ENCODE results near the gene SYT11.

SYT11 gene

DNA sequence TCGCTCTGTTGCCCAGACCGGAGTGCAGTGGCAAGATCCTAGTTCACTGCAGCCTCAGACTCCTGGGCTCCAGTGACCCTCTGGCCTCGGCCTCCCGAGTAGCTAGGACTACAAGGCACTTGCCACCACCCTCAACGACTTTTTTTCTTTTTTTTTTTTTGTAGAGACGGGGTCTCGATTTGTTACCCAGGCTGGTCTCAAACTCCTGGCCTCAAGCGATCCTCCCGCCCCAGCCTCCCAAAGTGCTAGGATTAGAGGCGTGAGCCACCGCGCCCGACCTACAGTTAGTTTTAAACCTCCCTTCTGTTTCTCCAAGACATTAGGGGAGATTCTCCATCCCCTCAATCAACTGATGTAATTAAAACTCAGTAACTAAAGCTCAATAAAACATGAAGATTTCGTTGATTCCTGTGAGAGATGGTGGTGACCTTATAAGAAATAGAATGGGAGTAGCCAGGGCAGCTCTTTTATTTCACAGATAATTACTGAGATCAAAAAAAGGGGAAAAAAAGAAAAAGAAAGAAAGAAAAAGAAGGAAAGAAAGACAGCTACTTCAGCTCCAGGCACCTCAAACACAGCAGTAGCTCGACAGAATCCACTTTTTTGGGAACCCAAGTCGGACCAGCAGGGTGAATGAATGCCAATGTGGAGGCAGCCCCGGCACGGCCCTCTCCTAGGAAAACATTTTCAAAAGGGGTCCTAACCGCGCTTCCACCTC, 3.0 kb upstream of the SYT11 start:
- TF ChIP-seq GATA2 (IDR thresholded peaks at IDR 0.05; ENCODE audit: low read depth, low read length) (no peak), GATA3 (IDR thresholded peaks at IDR 0.05; ENCODE audit: low read depth, low read length) (no peak)

DNA sequence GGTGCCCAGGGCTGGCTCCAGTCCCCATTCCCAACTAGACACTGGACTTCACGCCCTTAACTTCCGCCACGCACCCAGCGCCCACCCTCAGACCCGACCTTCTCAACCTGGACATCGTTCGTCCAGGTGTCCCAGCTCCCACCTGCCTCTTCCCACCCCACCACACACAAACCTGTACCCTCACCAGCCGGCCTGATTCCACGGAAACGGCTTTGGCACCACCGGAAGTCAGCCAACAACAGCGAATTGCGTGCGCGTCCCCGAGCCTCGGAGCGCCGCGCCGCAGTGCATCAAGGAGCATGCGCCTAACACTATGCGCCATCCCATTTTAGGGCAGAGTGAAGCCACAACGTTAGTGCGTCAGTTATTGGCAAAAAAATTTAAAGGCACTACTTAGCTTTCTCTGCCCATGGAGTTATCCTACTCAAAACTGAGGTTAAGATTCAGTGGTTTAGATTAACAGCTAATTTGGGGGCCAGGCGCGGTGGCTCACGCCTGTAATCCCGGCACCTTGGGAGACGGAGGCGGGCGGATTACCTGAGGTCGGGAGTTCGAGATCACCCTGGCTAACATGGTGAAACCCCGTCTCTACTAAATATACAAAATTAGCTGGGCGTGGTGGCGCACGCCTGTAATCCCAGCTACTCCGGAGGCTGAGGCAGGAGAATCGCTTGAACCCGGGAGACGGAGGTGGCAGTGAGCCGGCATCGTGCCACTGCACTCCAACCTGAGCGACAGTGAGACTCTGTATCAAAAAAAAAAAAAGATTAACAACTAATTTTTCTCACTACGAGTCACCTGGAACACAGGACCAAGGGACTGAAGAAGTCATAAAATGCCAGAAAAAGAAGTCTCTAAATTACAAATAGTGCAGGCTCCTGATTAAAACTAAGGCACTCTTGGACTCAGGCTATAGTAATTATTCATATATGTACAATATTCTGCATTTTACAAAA, 2.1 kb upstream of the SYT11 start, which contains the start of gene GON4L:
GON4L (minus strand) TSS at position 240 of the 956 bp plus-strand sequence. CDS start 3,434 bp downstream, outside the sequence.
- no peak for TF ChIP-seq GATA3 (IDR thresholded peaks at IDR 0.05; ENCODE audit: low read depth, low read length)
- TF ChIP-seq GATA2 (IDR thresholded peaks at IDR 0.05; ENCODE audit: low read depth, low read length) = no peak

DNA sequence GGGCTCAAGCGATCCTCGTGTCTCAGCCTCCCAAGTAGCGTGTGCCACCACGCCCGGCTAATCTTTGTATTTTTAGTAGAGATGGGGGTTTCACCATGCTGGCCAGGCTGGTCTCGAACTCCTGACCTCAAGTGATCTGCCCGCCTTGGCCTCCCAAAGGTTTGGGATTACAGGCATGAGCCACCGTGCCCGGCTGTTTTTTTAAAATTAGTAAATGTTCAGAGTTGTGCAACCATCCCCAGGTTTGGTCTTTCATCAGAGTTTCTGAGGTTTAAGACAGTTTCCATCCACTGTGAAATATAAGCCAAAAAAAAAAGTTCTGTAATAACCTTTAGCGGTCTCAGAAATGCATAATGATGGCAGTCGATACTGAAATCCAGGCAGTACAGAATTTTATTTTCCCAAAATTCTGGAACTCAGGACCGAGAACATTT, 550 bp upstream of the SYT11 start:
- TF ChIP-seq GATA3 (IDR thresholded peaks at IDR 0.05; ENCODE audit: low read depth, low read length) = no peak
- no peak for TF ChIP-seq GATA2 (IDR thresholded peaks at IDR 0.05; ENCODE audit: low read depth, low read length)

DNA sequence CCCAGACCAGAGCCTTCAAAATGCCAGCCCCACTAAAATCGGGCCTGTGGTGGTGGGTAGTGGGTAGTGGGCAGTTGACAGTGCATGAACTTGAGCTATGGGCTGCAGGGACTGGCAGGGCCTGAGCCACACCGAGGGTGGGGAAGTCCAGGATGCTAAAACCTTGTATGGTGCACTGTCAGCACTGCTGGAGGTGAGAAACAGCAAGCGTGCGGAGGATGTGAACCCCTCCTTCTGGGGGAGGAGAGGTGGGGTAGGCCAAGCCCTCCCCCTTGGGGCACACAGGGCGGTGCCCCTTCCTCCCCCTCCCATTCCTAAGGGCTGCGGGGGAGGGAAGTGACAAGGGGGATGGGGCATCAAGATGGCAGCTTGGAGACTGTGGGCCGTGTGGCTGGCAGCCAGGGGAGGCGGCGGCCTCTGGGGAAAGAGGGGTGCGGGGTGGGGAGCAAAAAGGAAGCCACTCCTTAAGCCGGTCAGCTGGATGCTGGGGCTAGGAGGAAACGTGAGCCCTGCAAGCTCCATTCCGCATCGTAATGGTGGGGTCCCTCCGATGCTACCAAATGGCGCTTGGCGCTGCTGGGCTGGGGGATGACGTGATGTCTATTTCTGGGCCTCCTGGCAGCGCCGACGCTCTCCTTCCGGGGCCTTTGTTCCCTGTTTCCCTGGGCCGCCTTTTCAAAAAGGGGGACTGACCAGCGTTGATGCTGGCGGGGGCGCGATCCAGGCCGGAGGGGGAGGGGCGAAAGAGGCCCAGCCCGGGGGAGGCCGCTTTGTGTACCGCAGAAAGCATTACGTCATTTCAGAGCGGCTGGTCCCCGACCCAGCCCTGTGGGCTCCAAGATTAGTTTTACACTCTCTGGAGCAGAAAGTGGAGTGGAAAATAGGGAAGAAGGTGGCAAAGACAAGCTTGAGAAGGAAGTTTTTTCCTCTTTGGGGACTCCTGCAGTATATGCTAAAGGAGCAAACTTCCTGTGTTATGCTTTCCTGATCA, 809 bp downstream of the SYT11 start:
- TF ChIP-seq GATA2 (IDR thresholded peaks at IDR 0.05; ENCODE audit: low read depth, low read length) (no peak), GATA3 (IDR thresholded peaks at IDR 0.05; ENCODE audit: low read depth, low read length) (no peak)

DNA sequence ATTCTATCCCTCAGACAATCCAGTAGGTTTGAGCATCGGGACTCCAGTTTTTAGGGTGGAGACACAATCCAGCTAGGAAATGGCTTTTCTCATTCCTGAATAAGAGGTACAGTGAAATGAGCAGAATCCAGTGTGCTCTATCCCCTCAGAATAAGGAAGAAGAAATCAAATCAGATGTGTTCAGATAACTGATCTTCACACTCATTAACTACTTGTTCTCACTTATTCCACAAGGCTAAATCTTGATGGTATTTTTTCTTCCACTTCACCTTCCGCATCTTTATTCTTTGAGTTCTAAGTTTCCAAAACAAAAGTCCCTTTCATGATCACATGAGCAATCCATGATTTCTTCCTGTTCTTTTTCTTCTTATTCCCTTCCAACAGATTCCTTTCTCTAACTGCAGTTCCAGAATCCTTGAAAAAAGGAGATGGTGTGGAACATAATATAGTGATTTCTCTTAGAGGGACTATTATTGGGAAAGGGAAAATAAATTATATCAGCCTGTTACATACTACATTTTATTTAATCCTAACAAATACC, 1.7 kb downstream of the SYT11 start:
- TF ChIP-seq GATA3 (IDR thresholded peaks at IDR 0.05; ENCODE audit: low read depth, low read length) (no peak), GATA2 (IDR thresholded peaks at IDR 0.05; ENCODE audit: low read depth, low read length) (no peak)

DNA sequence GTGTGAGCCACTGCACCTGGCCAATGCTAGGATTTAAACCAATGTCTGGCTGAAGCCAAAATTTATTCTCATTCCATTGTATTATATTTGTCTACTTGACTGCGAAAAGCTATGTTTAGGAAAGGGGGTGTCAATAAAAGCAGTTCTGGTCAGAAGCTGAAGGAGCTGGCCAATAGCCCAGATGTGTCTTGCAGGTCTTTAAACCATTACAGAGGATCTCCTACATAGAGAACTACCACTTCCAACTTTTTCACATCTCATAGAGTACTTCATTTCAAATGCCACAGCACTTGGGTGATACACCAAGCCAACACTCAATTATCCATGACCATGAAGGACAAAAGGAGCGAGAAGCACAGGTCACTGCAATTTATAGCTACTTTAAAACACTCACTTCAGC, 2.5 kb downstream of the SYT11 start:
- no peak for TF ChIP-seq GATA2 (IDR thresholded peaks at IDR 0.05; ENCODE audit: low read depth, low read length)
- no peak for TF ChIP-seq GATA3 (IDR thresholded peaks at IDR 0.05; ENCODE audit: low read depth, low read length)

DNA sequence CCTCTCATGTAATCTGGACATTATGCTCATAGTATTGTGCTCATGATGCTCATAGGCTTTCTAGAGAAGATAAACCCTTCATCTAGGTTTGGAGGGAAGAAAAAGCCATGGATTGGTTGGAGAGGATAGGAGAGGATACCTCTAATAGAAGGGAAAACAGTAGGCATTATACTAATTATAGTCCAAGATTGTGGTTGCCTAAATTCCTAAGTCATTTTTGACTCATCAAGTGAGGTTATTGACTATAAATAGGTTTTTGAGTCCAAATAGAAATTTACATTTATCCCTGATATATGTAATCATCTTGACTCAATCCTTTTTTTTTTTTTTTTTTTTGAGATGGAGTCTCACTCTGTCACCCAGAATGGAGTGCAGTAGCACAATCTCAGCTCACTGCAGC, 5.0 kb downstream of the SYT11 start:
- TF ChIP-seq GATA3 (IDR thresholded peaks at IDR 0.05; ENCODE audit: low read depth, low read length) (no peak), GATA2 (IDR thresholded peaks at IDR 0.05; ENCODE audit: low read depth, low read length) (no peak)

DNA sequence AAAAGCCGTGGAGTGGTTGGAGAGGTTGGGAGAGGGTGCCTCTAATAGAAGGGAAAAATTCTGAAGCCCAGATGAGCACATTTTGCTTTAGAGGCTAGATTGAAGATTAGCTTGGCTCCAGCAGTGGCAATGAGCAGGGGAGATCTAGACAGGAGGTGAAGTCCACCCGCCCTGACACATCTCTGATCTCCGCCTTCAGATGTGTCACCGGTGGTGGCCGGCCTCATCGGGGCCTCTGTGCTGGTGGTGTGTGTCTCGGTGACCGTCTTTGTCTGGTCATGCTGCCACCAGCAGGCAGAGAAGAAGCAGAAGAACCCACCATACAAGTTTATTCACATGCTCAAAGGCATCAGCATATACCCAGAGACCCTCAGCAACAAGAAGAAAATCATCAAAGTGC, 8.4 kb downstream of the SYT11 start:
- TF ChIP-seq GATA2 (IDR thresholded peaks at IDR 0.05; ENCODE audit: low read depth, low read length) = no peak
- TF ChIP-seq GATA3 (IDR thresholded peaks at IDR 0.05; ENCODE audit: low read depth, low read length) = no peak

DNA sequence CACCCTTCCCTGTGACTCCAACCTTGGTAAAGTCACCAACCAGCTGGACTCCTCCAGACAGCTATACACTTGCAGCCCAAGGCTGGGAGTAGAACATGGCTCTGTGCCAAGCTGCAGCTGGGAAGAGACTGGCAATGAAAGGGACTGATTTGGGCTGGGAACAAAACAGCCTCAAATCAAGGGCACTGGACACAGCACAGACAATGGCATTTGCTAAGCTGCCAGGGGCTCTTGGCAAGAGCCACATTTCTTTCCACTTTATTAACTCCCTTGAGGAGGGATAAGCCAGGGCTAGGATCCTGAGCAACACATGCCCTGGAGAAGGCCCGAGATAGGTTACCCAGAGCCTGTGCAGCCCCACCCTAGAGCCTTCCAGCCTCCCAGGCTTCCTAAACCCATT, 12.0 kb downstream of the SYT11 start:
- TF ChIP-seq GATA2 (IDR thresholded peaks at IDR 0.05; ENCODE audit: low read depth, low read length) = no peak
- no peak for TF ChIP-seq GATA3 (IDR thresholded peaks at IDR 0.05; ENCODE audit: low read depth, low read length)

DNA sequence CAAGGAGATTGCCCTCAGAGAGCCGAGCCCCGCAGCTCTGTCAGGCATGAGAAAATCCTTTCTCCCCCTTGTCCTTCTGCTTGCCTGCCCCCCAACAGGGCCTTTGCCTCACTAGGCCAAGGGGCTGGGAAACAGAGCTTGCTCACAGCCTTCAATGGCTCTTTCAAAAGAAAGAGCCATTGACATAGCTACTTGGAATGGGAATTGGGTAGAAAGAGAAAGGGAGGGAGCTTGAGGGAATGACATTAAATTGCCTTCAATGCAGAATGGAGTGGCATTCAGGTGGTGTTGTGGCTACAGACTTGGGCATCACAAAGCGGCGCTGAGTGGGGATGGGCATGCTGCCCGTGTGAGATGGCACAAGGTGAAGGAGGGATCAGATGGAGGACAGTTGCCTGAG, 13.2 kb downstream of the SYT11 start:
- TF ChIP-seq GATA2 (IDR thresholded peaks at IDR 0.05; ENCODE audit: low read depth, low read length) (no peak), GATA3 (IDR thresholded peaks at IDR 0.05; ENCODE audit: low read depth, low read length) (no peak)

DNA sequence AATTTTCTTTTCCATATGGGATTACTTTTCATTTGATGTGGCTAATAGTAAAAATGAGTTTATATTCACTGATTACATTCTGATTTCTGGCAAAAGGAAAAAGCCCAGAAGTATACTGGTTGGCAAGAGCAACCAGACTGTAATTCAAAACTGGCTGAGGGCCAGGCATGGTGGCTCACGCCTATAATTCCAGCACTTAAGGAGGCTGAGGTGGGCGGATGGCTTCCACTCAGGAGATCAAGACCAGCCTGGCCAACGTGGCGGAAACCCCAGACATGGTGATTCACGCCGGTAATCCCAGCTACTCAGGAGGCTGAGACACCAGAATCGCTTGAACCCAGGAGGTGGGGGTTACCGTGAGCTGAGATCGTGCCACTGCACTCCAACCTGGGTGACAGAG, 14.5 kb downstream of the SYT11 start:
- TF ChIP-seq GATA3 (IDR thresholded peaks at IDR 0.05; ENCODE audit: low read depth, low read length) = no peak
- TF ChIP-seq GATA2 (IDR thresholded peaks at IDR 0.05; ENCODE audit: low read depth, low read length) = no peak

DNA sequence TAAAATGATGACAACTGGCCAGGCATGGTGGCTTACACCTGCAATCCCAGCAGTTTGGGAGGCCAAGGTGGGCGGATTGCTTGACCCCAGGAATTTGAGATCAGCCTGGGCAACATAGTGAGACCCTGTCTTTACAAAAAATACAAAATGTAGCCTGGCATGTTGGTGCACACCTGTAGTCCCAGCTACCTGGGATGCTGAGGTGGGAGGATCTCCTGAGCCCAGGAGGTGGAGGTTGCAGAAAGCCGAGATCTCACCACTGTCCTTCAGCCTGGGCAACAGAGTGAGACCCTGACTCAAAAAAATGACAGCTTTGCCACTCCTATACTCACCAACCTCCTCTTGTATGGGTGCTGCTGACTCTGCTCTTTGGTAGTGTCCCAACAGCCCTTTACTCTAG, 18.6 kb downstream of the SYT11 start:
- TF ChIP-seq GATA3 (IDR thresholded peaks at IDR 0.05; ENCODE audit: low read depth, low read length) (no peak), GATA2 (IDR thresholded peaks at IDR 0.05; ENCODE audit: low read depth, low read length) (no peak)

DNA sequence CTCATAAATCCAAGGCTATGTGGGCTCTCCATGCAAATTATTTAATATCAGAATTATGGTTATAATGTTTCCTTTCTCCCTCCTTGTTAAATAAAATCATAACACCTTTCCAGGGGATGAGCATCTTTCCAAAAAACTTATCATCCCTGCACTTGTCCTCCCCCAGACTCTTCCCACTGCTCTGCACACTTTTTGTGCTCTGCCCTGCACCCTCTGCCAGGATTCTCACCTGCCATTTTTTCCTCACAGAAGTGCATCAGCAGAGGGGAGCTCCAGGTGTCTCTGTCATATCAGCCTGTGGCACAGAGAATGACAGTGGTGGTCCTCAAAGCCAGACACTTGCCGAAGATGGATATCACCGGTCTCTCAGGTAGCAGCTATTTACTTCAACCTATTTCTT, 20.9 kb downstream of the SYT11 start:
- no peak for TF ChIP-seq GATA2 (IDR thresholded peaks at IDR 0.05; ENCODE audit: low read depth, low read length)
- TF ChIP-seq GATA3 (IDR thresholded peaks at IDR 0.05; ENCODE audit: low read depth, low read length) = no peak

All from SH-SY5Y (cell line).